Suppressor macrophage (primary cell): Measurements from ENCODE around the gene MGAT5B.
"Not testable (repeated sequence)": the region's sequence is repeated elsewhere in the genome, so short reads cannot be mapped to it uniquely, and the experiment has no call there.

Experiments
- DNase-seq, 4 experiments: peaks; one replicate each; pipeline ENCODE4 v3.0.0-alpha.2; 2020 to 2022
- total RNA-seq, 17 experiments: gene quantifications; one replicate each; lab custom pipeline; 2026; ENCODE audit warnings: mixed read lengths in 6 of 17, inconsistent platforms in 3 of 17; lab: John Stamatoyannopoulos, UW

The MGAT5B gene, protein sequence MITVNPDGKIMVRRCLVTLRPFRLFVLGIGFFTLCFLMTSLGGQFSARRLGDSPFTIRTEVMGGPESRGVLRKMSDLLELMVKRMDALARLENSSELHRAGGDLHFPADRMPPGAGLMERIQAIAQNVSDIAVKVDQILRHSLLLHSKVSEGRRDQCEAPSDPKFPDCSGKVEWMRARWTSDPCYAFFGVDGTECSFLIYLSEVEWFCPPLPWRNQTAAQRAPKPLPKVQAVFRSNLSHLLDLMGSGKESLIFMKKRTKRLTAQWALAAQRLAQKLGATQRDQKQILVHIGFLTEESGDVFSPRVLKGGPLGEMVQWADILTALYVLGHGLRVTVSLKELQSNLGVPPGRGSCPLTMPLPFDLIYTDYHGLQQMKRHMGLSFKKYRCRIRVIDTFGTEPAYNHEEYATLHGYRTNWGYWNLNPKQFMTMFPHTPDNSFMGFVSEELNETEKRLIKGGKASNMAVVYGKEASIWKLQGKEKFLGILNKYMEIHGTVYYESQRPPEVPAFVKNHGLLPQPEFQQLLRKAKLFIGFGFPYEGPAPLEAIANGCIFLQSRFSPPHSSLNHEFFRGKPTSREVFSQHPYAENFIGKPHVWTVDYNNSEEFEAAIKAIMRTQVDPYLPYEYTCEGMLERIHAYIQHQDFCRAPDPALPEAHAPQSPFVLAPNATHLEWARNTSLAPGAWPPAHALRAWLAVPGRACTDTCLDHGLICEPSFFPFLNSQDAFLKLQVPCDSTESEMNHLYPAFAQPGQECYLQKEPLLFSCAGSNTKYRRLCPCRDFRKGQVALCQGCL
- total RNA-seq, result 0 to 3.2 (median 0.03) reads per million in 17 experiments

DNA sequence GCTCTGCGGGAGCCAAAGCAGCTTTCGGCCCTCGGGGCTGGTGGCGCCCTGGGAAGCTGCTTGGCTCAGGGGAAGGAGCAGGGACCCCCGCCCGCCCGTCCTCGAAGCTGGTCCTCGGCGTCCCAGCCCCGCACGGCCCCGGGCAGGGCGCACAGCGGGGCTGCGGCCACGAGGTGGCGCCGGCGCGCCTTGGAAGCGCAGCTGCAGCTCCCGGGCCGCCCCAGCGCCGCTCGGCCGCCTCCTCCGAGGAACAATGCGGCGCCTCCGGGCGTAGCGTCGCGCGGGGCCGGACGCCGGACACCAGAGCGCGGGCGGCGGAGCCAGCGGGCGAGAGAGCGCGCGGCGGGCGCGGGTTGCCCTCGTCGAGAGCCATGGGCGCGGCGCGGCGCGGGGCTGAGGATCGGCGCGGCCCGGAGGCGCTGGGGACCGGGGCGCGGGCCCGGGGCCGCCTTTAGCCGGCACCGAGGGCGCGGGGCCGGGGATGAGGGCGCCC lies at the start of gene MGAT5B:
TSS of gene MGAT5B (plus strand) at position 229 of the 493 bp plus-strand sequence. CDS start 626 bp downstream, outside the sequence.
- DNase-seq, result peak; percentile 85 to 96 (median 91)

DNA sequence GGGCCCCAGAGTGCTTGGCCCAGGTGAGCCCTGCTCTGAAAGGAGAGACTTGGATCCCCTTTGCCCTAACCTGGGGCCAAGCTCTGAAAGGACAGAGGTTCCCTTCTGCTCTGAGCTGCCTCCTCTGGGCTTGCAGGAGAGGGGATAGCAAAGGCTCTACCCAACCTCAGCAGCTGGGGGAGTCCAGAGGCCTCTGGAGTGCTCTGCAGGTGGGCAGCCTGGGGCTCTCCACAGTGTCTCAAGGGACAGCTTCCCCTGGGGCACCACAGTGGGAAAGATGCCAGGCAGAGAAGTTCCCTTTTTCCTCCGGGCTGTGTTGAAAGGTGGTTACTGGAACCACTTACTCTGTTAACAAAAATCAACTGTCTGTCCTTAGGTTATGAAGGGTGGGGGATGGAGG lies 48.2 kb upstream of the MGAT5B start:
- peak in 2 of 4 experiments; percentile 5 to 26 for DNase-seq

DNA sequence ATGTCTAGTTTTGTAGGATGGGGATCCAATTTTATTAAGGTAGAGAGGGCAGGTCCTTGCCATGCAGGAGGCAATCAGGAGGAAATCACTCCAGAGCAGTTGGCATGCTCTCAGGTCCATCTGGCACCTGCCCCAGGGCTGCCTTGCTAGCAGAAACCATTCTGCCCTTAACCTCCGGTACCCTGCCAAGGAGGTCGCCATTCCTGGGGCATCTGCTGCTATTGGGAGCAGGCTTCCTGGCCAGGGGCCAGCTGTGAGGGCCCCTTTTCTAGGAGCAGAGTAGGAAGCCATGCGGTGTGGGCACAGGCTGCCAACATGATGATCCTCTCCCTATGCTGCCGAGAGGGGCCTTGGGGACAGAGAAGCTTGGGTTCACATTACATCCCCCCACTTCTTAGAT lies 47.6 kb upstream of the MGAT5B start:
- DNase-seq, result no peak

DNA sequence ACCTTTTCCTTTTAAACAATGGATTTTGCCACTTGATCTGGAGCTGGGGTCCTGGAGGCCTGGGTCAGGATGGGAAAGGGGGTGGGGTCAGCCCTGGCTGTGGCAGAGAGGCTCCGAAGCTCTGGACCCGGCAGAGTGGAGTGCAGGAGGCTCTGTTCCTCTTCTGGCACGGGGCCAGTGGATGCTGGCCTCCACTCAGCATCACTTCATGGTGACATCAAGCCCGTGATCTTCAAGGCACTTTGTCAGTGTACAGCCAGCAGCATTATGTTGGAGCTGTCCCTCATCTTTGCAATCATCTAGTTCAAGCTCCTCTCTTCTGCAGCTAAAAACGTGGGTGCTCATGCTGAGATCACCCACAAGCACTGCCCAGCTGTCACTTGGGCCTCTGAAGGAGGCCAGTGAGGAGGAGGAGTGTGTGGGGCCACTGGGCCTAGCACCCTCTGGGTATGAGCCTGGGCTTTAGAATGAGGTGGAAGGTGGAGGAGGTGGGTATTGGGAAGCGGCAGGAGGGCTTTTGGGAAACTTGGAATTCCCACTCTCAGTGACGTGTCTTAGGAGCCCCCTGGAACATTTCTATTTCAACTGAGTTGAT lies 45.9 kb upstream of the MGAT5B start:
- no peak for DNase-seq

DNA sequence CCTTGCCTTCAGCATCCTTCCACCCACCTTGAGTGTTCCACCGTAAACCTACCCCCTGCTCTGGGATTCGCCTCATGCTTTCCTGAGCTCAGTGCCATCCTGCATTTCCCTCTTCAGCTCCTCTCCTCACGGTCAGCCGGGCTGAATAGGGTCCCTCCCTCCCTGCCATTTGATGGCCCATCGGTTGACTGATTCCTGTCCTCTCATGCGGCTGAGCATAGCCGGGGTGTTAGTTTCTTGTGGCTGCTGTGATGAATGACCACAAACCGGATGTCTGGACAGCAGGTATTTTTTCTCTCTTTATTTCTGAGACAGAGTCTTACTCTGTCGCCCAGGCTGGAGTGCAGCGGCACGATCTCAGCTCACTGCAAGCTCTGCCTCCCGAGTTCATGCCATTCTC lies 44.1 kb upstream of the MGAT5B start:
- DNase-seq, result no peak

DNA sequence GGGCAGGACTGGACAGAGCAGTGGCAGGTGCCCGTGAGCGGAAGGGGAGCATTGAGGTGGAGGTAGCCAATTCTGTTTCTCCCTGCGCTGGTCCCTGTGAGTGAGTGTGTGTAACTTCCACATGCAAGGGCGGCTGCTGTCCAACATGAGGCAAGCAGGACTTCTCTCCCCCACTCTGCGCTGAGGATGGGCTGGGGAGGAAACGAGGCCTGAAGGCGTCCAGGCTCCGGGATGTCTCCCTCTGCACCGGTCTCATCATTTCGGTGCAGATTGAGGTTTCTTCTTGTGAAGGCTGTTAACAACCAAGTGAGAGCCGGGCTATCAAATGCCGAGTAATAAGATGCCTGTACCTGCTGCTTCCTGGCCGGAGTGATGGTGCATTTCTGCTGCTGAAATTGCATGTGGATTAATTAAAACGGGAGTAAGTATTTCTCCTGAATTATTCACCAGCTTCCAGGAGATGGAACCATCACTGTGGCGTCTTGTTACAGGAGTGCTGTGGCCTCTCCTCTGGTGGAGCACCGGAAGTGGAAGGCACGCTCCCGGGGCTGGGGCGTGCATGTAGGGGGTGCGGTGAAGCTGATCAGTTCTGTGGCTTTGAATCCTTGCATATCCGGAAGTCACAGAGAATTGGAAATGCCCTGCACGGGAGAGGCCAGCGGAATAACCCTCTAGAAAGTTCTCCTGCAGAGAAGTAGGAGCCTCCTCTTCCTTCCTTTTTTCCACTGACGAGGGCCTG lies 41.7 kb upstream of the MGAT5B start:
- DNase-seq, result peak in 2 of 4 experiments; percentile 25 to 31

DNA sequence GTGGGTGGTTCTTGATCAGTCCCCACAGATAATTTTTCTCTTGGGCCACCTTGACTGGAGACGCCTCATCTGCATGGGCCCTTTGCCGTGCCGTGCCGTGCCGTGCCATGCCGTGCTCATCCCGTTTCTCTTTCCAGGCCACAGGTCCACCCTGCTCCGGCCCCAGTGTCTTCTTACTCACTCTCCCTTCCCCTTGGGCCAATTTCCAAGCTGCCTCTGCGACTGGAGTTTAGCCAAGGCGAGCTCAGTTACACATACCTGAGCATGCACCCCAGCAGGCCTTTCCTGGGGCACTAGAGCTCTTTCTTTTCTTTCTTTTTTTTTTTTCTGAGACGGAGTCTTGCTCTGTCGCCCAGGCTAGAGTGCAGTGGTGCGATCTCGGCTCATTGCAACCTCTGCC lies 40.5 kb upstream of the MGAT5B start:
- DNase-seq, result no peak

DNA sequence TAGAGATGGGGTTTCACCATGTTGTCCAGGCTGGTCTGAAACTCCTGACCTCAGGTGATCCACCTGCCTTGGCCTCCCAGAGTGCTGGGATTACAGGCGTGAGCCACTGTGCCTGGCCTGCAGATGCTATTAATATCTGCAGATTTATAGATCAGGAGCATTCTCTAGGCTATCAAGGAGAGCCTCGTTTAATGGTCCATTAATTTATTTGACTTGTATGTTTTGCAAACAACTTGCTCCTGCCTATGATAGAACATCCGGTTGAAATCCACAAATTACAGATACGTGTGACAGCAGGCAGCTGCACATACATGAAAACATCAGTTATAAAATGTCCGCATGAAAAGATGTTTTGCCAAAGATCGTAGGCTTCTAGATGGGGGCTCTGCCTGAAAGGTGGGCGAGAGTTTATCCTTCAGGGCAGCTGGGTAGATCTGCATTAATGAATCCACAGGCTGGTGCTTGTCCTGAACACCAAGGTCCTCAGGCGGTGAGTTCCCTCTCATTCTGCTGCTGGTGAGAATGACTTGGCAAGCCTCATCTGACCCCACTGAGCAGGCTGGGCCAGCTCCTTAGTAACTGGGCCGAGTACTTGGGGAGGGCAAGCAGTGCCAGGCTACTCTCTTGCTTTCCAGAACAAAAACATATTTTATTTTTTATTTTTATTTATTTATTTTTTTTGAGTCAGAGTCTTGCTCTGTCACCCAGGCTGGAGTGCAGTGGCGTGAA lies 37.1 kb upstream of the MGAT5B start:
- DNase-seq, result no peak

DNA sequence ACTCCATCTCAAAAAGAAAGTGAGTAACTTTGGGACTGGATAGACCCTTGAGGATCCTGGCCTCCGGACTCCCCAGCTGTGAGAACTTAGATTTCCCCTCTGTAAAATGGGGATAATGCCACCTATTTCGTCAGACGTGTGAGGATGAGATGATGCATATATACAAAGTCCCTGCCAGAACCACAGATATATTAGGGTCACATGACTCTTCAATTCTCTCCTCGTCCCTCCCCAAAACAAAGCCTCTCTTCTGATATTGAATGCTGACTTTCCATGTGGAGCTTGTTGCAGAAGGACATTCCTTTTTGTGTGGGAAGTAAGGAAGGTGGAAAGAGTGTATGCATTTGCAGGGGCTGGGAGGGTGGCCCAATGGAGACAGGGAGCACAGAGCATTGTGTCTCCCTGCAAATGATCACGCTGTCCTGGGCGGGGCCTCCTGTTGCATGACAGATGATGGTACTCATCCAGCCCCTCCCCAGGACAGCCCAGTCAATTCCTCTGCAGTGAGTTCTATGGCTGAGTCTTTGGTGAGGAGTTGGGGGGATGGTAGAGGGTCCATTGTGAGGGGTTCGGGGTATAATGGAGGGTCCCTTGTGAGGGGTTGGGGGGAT lies 35.1 kb upstream of the MGAT5B start:
- no peak for DNase-seq

DNA sequence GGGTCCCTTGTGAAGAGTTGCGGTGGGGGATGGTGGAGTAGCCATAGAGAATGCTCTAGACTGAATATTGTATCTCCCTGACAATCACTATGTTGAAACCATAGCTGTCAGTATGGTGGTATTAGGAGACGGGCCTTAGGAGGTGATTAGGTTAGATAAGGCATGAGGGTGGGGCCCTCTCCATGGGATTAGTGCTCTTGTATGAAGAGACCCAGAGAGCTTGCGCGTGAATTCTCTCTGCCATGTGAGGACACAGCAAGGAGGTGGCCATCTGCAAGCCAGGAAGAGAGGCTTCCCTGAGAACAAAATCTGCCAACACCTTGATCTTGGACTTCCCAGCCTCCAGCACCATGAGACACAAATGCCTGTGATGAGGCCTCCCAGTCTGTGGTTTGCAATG lies 34.5 kb upstream of the MGAT5B start:
- DNase-seq, result no peak

DNA sequence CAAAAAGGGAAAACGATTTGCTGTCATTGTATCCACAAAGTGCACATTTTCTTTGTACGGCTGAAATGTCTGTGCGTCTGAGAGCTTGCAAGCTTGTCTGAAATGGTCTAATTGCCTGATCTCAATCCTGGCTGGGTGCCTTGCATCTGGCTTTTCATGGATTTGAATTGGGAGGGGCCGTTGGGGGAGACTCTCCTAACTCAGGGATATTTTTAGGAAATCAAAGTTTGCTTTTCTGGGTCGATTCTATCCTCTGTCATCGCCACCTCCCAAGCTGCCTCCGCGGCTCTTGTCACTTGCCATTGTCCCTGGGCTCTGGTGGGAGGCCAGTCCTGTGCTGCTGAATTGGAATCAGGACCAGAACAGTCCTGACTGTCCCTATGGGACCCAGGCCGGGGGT lies 33.3 kb upstream of the MGAT5B start:
- DNase-seq, result no peak

DNA sequence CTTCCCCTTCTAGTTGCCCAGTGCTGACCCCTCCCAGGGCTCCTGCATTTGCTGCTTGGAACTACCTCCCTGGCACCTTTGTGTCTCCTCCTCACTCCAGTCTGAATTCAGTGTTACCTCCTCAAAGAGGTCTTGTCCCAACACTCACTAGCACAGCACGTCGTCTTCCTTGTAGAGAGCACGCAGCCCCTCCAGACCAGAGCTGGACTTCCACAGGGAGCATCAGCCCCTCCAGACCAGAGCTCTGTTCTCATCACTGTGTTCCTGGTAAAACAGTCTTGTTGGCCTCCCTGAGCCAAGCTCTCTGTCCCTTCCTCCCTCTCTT lies 27.8 kb upstream of the MGAT5B start:
- DNase-seq, result no peak

DNA sequence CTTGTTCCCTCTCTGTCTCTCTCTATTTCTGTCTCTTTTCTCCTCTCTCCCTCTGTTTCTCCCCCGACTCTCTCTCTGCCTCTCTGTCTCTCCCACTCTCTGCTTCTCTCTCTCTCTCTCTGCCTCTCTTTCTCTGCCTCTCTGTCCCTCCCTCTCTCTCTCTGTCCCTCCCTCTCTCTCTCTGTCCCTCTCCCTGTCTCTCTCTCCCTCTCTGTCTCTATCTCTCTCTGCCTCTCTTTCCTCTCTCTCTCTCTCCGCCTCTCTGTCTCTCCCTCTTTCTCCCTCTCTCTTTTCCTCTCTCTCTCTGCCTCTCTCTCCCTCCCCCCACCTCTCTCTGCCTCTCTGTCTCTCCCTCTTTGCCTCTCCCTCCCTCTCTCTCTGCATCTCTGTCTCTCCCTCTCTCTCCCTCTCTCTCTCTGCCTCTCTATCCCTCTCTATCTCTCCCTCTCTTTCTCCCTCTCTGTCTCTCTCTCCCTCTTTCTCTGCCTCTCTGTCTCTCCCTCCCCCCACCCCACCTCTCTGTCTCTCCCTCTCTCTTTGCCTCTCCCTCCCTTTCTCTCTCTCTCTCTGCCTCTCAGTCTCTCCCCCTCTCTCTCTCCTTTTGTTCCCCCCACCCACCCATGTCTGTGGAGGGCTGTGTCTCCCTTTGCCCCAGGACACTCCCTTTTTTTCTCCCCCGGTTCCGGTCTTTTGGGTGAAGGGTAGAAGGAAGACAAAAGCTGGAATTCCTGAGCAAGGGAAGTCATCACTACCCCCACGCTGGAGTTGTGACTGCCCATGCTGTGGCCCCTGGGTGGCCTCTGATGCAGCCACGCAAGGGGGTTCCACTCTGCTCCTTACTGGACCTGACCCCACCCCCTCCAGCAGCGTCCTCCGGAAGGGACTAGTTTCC lies 27.1 kb upstream of the MGAT5B start:
- no peak for DNase-seq

DNA sequence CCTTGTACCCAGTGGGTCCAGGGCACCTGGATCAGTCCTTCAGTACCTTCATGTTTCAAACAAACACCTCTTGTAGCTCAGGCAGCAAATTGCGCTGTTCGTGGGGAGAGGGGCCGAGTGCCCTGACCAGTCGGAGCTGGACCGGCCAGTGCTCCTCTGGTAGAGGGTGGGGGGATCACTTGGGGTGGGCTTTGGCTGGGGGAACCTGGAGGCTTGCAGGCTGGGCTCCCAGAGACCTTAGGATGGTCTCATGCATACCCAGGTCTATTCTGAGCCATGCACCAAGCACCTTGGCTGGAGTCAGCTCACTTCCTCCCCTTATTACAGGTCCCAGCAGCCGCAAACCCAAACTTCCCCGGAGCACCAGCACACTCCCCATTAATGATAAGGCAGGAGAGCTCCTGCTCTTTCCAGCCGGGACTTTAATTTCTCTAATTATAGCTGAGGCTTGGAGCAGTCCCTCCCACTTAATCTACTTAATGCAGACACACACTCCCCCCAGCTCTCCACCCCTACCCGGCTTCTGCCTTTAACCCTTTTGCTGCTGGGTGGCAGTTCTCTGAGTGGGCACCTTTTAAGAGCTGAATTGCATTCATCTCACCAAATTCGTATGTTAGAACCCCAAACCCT lies 26.3 kb upstream of the MGAT5B start:
- DNase-seq, result peak in 1 of 4 experiments; percentile 9

DNA sequence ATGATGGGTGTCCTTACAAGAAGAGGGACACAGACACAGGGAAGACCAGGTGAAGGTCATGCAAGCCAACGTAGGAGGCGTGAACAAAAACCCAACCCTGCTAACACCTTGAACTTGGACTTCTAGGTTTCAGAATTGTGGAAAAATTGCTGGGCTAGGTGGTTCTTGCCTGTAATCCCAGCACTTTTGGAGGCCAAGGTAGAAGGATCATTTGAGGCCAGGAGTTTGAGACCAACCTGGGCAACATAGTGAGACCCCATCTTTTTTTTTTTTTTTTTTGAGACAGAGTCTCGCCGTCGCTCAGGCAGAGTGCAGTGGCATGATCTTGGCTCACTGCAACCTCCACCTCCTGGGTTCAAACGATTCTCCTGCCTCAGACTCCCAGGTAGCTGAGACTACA lies 25.1 kb upstream of the MGAT5B start:
- not testable (repeated sequence) for DNase-seq

DNA sequence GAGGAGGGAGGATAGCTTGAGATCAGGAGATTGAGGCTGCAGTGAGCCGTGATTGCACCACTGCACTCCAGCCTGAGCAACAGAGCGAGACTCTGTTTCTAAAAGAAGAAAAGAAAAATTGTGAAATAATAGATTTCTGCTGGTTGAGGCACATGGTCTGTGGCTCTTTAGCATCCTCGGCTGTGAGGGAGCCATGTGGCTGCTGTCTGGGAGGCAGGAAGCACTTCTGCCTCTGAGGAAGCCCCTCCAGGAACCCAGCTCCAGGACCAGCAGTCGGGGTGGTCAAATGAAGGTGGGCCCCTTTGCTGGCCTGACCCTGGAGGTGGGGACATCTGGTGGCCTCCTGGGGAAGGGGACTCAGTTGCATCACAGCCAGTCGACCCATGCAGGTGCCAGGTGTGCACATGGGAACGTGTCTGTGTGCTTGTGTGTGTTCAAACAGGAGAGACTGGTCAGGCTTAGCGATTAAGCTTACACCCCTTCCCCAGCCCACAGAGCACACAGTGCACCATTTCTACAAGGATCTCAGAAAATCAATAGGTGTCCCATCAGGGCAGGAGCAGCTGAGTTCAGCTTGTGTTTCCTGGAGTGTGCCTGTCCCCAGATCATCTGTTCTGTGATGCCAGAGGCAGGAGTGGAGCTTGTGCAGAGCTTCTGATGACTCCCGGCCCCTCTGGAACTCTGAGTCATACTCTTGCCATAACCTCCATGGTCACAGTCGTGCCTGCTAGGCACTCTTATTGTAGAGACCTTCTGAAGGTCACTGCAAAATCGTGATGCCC lies 24.3 kb upstream of the MGAT5B start:
- DNase-seq, result no peak

DNA sequence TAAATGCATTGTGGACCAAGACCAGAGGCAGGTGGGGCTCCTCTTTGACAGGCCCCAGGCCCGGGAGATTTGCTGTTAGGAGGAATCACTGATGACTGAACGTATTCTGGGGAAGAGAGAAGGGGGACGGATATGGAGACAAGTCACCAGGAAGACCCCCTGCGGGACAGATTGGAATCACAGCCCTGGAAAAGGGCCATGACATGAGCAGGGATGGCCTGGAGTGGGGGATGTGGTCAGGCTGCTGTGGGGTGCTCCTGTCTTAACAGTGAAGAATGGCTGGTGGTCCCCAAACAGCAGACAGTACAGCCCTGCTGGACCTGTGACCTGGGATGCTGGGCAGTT lies 23.7 kb upstream of the MGAT5B start:
- DNase-seq, result no peak

DNA sequence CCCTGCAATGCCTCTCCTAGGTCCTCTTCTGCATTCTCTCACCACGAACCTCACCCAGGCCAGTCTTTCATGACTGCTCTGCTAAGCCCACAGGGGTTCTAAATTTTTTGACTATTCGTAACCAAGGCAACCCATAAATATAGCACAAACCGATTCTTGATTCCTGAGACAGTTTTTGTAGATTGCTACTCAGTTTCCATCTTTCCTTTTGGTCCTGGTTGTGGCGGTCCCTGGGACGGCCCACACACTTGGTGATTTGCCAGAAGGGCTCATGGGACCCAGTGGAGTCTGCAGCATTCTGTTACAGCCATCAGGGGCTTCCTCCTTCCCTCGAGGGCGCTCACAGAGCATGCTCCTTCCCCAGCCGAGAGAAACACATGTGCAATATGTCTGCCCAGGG lies 23.4 kb upstream of the MGAT5B start:
- DNase-seq, result no peak

DNA sequence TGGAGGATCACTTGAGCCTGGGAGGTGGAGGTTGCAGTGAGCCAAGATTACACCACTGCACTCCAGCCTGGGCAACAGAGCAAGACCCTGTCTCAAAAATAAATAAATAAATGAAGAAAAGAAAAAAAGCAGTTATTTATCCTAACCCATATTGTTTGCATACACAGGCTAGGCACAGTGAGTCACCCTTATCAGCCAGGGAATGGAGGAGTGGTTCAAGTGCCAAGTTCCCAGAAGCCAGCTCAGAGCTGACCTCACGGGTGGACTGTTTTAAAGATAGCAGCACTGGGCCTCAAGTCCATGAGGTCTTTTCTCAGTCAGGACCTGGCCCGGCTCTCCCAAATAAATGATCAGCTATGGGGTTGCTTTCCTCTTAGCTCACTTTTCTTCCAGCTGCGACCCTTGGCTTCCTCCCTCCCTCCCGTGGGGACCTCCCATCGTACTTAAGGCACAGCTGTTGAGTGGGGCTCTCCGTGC lies 22.6 kb upstream of the MGAT5B start:
- no peak for DNase-seq
